Activated CD4-positive, alpha-beta T cell treated with anti-CD3 and anti-CD28 coated beads, Interleukin-2, Interleukin-4, amounts not matched to agents 100 ng/mL and 50 ng/mL, durations not matched to agents 16 hours and 8 hours (primary cell): ENCODE results near the gene SLC15A3.
"Not testable (repeated sequence)": the region's sequence is repeated elsewhere in the genome, so short reads cannot be mapped to it uniquely, and the experiment has no call there.

ENCODE experiments used
- DNase-seq: peaks from one replicate; pipeline ENCODE4 v3.0.0-alpha.2; 2020; ENCODE audit warnings: low spot score

Gene SLC15A3

DNA sequence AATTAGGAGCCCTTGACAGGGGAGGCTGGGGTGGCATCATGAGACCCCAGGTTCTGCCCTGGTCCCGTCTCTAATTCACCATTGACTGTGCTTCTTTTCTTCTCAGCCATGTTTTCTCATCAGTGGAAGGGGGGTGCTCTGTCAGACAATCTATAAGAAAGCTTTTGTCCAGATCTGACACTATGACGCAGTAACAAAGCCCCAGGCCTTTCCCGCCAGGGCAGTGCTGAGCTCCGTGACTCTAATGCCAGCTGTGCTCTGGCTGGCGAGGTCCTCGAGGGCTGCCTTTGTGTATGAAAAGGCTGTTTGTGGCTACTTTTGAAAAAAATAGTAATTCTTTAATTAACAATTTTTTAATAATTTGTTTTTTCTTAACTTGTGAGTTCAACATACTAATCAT lies 22.8 kb upstream of the SLC15A3 start:
- no peak for DNase-seq

DNA sequence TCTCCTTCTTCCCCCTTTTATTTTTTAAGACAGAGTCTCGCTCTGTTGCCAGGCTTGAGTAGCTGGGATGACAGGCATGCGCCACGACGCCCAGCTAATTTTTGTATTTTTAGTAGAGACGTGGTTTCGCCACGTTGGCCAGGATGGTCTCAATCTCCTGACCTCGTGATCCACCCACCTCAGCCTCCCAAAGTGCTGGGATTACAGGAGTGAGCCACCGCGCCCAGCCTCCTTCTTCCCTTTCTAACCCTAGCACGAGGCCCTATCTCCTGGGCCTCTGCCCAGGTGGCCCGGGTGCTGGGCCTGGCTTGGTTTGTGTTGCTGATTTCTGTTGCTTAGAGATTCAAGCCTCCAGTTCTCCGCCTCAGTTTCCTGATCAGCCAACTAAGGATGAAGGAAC lies 22.3 kb upstream of the SLC15A3 start:
- not testable (repeated sequence) for DNase-seq

DNA sequence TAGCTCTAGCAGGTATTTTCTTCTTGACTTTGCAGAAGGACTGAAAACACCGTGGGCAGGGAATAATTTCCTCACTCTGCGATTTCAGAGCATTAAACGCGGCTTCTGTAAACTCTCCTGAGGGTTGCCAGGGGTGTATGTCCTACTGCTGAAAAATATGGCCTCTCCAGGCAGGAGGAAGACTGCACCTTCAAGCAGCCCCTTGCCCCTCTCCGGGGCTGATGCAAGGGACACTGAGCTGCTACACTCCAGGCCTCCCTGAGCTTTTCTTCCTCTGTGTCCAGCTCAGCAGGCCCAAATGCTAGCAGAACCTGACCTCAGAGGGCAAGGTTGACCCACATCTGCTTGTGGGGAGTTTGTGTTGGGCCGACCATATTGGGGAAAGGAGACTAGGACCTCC lies 21.7 kb upstream of the SLC15A3 start:
- no peak for DNase-seq

DNA sequence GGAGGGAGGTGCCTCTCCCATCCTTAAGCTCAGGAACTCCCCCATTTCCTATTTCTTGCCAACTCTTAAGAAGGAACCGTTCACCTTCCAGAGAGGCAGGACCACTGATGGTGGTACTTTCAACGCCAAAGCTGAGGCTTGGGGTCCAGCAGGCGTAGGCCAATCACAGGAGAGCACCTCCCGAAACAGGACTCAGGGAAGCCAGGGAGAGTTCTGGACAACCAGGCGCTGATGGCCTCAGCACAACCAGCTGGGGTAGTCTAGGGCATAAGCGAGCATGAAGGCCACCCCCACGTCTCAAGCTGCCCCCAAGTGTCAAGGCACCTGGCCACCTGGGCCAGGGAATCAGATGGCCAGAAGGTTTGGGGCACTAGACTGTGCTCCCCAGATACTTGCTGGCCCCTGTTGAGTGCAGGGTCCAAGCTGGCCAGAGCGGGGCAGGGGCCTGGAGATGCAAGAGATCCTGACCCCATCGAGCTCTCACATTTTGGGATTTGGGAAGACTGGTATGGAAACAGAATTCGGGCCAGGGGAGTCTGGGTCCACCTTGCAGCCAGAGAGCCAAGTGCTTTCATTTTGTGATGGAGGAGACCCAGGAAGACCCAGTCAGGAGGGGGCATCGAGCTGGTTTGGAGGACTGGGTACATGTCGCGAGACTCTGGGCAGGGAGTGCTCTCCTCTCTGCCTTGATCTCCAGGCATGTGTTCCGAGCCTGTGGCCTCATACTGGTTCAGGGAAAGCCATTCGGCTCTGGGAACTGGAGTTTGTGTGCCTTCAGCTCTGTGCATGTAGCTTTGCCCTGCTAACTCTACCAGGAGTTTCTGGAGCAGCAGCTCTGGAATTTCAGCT lies 20.4 kb upstream of the SLC15A3 start:
- no peak for DNase-seq

GRCh38 chr11:60971520-60971919 lies 19.5 kb upstream of the SLC15A3 start, which contains the start of gene CD6:
Gene CD6, plus strand, starts transcription at chr11:60971680. Its CDS starts 186 bp downstream, at chr11:60971866.
- DNase-seq = peak; percentile 79

- no peak for DNase-seq
Observed at GRCh38 chr11:60970890-60971289, 18.9 kb upstream of the SLC15A3 start.

GRCh38 chr11:60970369-60970774 lies 18.4 kb upstream of the SLC15A3 start:
- DNase-seq = peak; percentile 86

DNA sequence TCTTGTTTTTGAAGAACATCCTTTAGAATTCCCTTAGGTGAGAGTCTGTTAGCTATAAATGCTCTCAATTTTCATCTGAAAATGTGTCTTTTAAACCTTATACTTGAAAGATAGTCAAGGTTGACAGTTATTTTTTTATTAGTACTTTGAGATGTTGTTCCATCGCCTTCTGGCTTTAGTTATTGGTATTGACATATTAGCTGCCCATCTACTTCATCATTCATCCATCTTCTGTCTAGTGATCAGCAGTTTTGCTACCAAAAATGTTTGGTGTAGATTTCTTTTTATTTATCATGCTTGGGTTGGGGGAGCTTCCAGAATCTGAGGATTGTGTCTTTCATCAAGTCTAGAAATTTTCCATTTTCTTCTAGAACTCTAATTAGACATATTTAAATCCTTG lies 16.2 kb upstream of the SLC15A3 start:
- no peak for DNase-seq

GRCh38 chr11:60966890-60967289 lies 14.9 kb upstream of the SLC15A3 start:
- no peak for DNase-seq

- no peak for DNase-seq
Observed at GRCh38 chr11:60964801-60965200, 12.8 kb upstream of the SLC15A3 start.

GRCh38 chr11:60960405-60960804 lies 8.4 kb upstream of the SLC15A3 start:
- no peak for DNase-seq

GRCh38 chr11:60959431-60959830 lies 7.5 kb upstream of the SLC15A3 start:
- no peak for DNase-seq

DNA sequence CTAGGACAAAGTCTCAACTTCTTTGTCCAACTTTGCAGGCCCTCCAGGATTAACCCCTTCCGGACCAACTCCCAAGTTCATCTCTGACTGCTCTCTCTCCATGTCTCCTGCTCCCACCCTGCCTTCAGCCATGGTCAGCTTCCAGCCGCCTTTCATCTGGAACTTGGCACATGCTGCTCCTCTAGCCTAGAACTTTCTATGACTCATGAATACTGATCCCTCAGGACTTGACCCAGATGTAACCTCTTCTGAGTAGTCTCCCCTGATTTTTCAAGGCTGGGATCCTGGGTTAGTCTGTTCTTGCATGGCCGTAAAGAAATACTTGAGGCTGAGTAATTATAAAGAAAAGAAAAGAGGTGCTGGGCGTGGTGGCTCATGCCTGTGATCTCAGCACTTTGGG lies 5.2 kb upstream of the SLC15A3 start:
- no peak for DNase-seq

GRCh38 chr11:60955571-60955970 lies 3.6 kb upstream of the SLC15A3 start:
- no peak for DNase-seq

DNA sequence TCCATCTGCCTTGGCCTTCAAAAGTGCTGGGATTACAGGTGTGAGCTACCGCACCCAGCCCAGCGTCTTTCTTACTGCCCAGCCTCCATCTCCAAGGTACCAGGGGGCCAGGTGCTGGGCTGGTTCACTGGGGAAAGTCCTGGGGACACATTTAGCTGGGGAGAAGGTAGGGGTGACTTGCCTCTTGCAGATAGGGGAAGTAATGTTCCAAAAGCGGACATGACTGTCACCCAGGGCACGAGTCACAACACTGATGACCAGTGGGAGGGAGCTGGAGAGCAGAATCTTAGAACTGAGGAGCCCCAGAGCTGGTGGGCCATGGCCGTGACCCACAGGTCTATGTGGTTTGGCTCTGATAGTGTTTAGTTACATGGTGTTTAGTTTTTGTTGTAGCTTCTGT lies 2.4 kb upstream of the SLC15A3 start:
- DNase-seq = no peak

GRCh38 chr11:60953781-60954180 lies 1.8 kb upstream of the SLC15A3 start:
- DNase-seq = no peak

- DNase-seq = no peak
Observed at GRCh38 chr11:60952742-60953170, 780 bp upstream of the SLC15A3 start.

- no peak for DNase-seq
Observed at GRCh38 chr11:60951606-60951903, 421 bp downstream of the SLC15A3 start.

DNA sequence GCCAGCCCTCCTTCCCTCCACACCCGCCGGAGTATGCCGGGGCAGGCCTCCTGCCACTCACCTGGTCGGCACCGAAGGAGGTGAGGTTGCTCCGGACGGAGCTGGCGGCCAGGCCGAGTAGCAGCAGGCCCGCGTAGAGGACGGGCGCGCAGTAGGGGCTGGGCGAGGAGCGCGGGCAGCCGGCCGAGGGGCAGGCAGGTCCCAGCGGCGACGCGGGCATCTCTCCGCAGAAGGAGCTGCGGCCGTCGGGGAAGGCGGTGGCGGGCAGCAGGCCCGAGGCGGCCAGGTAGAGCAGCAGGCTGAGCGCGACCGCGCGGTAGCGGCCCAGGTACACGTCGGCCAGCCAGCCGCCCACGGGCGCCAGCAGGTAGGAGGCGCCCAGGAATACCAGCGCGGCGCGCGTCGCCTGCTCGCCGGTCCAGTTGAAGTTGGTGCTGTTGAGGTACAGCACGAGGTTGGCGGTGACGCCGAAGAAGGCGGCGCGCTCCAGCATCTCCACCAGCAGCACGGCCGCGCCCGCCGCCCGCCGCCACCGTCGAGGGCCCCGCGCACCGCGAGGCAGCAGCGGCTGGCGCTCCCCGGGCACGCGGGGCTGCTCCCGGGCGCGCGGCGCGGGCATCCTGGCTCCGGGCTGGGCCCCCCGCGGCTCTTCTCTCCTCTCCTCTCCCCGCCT lies 907 bp downstream of the SLC15A3 start:
- DNase-seq = no peak

- DNase-seq = no peak
Observed at GRCh38 chr11:60950024-60950423, 2.0 kb downstream of the SLC15A3 start.

DNA sequence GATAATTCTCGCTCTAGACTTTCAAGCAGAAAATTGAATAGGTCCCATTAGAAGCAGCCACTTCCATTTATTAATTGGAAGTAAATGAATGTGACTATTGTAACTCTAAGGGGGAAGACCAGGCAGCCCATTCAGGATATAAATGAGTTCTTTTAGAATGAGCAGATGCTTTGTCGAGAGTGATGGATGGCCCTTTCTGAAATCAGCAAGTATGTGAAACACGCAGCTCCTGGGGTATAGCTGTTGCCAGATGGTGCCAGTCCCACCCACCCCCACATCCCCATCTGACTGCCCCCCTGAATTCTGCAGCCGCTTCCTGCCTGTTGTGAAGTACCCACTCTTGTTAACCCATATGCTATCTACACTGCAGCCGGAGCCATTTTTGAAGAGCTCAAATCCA lies 3.7 kb downstream of the SLC15A3 start:
- no peak for DNase-seq

DNA sequence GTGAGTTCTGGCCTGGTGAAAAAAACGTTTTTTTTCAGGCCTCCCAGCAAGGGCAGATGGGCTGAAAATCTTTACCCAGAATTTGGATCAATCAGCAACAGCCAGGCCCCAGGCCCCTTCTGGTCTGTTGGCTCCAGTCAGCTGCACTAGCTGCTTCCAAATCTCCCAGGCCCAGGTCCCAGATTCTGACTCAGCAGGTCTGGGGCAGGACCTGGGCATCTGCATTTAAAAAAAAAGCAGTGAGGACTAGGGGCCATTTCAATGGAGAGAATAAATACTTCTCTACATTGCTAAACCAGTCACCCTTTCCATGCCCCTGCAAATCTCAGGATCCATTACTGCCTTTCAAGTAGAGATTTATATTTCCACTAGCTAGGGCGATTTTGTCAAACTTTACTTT lies 4.3 kb downstream of the SLC15A3 start:
- DNase-seq = no peak

DNA sequence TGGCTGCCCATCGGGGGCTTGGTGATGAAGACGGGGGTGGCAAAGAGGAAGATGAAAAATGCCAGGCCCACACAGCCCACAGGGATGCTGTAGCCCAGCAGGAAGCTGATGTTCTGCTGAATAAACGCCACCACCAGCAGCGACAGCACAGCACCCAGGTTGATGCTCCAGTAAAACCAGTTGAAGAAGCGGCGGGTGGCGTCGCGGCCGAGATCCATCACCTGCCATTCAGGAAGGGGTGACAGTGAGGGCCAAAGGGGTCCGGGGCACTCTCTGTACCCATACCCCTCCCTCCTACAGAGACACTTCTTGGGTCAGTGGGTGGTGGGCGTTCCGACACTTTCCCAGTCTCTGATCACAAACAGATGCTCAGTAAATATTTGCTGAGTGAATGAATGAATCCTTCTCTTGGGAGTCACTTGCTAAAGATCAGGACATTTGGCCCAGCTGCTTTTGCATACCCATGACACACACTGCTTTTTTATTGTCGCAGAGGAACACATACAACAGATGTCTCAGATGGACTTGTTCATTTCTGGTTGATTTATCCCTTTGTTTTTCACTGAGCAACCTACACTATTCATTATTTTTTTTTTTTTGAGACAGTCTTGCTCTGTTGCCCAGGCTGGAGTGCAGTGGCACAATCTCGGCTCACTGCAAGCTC lies 5.2 kb downstream of the SLC15A3 start:
- no peak for DNase-seq
